HG03280 (cell line): ENCODE results near the gene VASH1.

Experiments used
- ATAC-seq: cut with Tn5 transposase; IDR thresholded peaks from one replicate; pipeline ENCODE4 v1.9.1; 2021; ENCODE audit warnings: mild to moderate bottlenecking, moderate library complexity; ENCODE audit not compliant: unreplicated experiment

VASH1 gene

DNA sequence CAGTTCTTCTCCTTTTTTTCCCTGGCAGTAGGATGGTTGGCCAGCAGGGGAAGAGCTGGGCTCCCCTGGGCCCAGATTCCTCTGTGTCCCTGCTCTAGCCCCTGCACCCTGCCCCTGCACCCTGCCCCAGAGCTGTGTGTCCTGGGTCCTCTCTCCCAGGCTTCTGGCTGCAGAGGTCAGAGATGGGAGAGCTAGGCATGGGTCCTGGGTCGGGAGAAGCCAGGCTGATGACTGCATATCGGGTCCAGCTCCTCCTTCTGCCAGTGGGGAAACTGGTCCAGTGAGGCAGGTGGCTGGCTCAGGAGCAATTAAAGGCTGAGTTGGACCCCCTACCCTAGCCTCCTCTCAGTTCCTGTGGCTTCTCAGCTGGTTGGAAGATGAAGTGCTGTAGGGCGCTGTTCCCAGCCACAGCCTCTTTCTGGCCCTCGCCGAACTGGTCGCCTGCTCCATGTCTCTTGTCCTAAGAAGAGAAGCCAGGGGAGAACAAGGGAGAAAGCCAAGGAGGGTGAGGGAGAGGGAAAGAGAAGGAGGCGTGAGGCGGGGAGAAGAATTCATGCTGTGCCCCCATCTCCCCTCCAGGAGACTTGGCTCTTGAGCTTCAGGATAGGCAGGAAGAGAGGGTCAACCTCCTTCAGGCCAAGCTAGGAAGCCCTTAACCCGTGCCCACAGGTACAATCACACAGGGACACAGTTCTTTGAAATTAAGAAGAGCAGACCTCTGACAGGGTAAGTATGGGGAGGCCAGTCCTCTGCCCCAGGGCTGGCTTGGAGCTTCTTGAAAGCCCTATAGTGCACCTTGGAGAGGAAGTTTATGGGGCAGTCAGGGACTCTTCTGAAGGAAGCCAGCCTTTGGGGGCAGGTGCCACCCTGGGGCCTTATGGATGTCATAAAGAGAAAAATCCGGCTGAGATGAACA lies 9.5 kb downstream of the VASH1 start:
- no peak for ATAC-seq

GRCh38 chr14:76771437-76771980 lies 10.2 kb downstream of the VASH1 start:
- no peak for ATAC-seq

- no peak for ATAC-seq
Measured at GRCh38 chr14:76772300-76773187, 11.3 kb downstream of the VASH1 start.

- ATAC-seq: no peak
Measured at GRCh38 chr14:76773188-76773885, 12.1 kb downstream of the VASH1 start.

DNA sequence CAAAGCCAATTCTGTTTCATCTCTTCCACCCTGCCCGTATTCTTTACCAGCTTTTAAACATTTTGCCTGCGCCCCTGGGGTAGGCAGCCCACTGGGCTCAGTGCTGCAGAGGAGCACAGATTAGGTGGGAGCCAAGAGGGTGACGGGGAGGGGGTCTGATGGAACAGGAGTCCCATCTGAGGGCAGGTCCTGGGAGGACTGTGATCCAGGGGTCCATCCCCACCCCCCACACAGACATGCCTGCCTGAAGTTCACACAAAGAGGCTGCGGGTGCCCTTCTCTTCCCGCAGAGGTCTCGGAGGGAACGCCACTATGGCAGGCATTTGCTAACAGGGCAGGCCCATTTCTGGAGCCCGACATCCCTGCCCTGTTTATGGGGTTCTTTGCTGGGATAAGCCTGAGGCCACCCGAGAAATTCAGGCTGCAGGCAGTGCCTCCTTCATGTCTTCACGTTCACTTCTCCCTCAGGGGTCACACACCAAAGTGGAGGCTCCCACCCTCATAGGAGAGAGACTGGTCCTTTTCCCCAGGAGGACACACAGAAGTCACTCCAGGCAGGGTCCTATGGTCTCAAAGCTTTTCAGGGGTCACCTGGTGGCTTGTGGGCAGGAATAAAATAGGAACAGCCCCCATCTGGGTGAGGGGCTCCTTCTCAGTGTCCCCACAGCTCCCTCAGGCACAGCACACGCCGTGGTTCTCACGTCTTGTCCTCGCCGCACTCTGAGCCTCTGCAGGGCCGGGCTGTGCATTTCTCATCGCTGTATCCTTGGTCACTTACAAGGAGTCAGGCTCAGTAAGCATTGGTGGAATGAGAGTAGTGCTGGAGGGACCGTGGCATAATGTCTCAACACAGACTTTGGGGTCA lies 12.9 kb downstream of the VASH1 start:
- no peak for ATAC-seq

DNA sequence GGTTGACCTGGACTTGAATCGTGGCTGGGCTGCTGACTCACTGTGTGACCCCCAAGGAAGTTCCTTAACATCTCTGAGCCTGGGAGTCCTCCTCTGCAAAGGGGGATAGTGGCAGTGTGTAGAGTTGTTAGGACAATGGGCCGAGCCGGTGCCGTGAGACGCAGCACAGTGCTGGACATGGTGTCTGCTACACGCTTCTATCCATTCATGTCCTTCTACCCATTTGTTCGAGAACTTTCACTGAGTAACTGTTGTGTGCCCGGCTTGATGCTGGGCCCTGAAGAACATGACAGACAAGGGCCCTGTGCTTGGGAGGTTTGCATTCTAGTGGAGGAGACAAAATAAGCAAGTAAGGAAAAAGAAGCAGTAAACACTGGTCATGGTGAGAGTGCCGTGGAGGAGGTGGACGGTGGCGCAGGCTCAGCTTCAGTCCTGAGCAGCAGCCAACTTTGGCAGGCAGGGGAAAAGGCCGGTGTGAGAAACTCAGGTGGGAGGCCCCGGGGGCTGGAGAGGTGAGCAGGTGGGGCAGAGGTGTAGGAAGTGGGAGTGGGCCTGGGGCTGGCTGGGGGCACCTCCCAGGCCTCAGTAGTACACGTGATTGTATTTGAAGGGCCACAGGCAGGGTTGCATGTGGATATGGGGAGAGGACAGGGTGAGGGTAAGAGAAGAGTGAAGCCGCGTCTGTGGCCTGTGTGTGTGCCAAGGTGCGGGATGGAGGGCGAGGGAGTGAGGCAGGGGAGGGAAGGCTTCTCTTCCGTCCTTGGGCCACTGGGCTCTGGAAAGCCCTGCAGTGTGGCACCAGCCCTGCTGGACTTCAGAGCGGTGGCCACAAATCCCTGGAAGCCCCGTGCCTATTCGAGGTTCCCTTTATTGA lies 13.8 kb downstream of the VASH1 start:
- no peak for ATAC-seq

DNA sequence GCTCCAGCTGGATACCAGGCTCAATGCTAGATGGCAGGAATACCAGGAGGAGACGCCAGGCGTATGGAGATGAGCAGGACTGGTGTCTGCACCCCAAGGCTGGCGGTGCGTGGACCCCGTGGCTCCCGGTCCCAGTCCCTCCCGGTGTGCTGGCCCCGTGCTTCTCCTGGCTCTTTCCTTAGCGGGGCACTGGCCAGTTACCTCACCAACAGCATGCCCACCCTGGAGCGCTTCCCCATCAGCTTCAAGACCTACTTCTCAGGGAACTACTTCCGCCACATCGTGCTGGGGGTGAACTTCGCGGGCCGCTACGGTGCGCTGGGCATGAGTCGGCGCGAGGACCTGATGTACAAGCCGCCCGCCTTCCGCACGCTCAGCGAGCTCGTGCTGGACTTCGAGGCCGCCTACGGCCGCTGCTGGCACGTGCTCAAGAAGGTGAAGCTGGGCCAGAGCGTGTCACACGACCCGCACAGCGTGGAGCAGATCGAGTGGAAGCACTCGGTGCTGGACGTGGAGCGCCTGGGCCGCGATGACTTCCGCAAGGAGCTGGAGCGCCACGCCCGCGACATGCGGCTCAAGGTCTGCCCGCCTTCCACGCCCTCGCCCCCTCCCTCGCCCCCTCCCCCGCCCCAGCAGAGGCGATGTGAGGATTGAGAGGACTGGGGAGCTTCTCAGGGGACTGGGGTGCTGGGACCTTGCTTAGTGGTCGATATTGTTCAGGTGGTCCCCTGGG lies 14.6 kb downstream of the VASH1 start:
- ATAC-seq: no peak

- no peak for ATAC-seq
Measured at GRCh38 chr14:76776428-76777251, 15.4 kb downstream of the VASH1 start.

DNA sequence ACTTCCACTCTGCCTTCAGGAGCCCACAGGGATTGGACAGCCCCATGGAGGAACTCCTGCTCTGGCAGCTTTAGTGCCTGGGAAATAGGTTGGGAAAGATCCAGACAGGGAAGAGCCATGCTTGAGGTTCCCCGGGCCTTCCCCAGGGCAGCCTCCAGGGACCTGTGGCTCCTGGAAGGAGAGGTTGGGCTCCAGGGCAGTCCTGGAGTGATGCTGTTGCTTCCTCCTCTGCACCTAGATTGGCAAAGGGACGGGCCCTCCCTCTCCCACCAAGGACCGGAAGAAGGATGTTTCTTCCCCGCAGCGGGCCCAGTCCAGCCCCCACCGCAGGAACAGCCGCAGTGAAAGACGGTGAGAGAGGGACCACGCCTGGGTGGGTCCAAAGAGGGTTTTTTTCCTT lies 16.5 kb downstream of the VASH1 start:
- no peak for ATAC-seq

DNA sequence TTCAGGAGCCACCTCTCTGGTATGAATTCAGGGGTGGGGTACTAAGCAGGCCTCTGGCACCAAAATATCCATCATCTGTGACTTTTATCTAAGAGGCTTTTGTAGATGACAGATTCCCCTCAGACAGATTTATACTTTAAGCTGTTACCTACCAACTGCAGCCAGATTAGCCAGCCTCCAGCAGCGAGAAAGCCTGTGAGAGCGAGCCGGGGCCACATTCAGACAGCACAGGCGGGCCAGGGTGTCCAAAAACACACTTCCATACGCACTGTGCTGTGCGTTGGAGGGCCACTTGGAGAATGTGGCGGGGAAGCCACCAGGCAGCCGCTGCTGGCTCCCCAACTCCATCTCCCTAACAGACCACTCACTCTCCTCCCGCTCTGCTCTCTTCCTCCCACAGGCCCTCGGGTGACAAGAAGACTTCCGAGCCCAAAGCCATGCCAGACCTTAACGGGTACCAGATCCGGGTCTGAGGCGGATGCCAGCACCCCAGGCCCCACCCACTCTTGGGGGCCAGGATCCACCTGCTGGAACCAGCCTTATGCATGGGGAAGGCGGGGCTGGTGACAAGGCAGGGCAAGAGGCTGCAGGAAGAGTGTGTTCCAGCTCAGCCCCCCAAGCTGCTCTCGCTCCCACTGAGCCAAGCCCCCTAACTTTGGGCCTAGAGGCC lies 17.4 kb downstream of the VASH1 start:
- ATAC-seq: no peak

DNA sequence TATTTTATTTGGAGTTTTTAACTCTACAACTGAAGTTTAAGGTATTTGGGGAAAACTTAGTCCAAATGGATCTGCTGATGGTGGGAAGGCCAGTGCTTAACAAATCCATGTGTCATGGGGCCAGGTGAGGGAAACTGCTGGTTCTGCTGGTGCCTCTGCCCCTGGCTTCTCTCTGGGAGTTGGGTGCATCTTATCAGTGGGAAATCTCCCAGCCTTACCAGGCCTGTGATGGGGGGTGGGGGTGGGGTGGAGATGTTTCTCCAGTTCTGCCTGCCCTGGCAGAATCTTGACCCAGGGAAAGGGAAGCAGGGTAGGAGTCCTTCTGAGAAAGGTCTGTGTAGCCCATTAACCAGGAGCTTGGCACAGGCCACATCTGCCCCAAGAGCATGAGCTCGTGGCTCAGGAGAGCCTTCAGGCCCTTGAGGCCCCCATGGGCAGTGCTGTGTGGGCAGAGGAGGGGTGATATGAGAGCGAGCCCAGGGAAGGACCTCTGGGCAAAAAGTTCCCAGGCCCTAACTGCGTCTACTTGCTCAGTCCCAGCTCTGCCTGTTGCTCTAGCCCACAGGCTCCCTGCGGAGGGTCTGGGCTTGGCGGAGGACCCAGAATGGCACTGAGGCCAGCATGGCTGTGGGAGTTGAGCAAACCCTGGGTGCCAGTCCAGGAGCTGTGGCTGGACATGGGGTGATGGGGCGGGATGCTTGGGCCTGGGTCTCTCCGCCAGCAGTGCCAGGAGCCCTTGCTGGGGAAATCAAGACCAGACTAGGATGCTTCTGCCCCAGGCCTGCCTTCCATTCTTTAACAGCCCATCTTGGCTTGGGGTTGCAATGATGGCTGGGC lies 18.2 kb downstream of the VASH1 start:
- ATAC-seq: no peak

DNA sequence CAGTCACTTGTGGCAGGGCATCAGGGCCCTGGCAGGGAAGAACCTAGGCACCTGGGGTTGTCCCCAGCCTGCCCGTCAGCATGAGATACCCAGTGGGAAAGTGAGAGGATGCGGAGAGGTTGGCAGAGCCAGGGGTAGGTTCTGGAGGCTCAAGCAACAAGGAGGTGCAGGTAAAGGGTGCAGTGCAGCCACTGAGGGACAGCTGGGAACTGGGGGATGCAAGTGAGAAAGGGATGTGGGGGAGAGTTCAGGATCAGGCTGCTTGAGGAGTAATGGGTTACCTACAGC lies 18.7 kb downstream of the VASH1 start:
- ATAC-seq: no peak

DNA sequence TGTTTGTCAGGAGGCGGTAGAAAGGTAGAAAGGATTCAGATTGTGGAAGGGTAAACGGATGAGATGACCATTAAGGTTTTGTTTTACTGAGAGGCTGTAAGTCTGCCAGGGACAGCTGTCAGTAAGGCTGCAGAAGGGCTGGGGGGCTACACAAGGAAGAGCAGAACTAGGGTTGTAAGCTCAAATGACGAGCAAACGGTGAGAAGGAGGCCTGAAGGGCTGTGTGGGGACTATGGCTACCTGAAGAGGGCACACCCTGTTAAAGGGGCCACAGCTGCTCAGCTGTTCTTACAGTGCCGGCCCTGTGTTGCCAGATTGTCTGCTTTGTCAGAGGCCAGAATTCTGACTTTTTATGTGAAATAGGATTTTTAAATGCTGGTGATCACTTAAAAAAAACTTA lies 19.1 kb downstream of the VASH1 start:
- no peak for ATAC-seq

DNA sequence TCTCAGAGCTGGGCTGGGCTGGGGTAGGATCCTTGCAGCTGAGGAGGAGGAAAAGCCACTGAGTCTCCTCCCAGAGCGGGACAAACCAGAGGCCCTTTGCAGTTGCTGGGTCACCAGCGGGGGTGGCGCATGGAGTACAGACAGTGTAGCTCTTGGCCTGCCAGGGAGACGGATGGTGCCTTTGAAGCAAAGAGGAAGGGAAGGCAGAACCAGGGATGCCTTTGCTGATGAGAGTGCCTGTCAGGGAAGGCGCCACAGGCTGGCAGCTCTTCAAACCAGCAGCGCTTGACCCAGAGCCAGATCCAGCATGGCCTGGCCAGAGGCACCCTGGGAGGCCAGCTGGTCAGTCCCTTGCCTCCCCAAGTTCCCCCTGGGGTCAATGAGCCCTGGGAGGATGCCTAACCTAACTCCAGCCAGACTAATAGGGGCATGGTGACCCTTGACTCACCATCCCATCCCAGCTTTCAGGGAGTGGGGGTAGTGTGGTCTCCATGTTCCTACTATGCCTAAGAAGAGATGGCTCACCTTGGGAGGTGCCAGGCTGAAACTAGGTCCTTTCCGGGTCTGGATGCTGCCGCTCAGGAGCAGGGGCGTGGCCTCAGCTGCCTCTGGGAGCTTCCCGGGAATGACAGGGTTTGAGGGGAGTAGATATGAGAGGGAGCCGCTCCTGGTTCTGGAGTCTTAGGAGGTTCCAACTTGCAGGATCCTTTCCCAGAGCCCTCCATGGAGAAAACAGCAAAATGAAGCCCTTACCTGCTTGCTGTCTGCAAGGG lies 19.8 kb downstream of the VASH1 start:
- no peak for ATAC-seq

- ATAC-seq: no peak
Measured at GRCh38 chr14:76781648-76782051, 20.4 kb downstream of the VASH1 start.
